ENCODE measurements around the gene TRIL. TPM values are rescaled to one million over a fixed set of nuclear protein-coding genes. Genes with fewer than 3 reads are reported as not detected.

The TRIL gene
- total RNA-seq, 6 experiments from 2014 or later, result 0.07 to 0.08 TPM; not detected in 4

GRCh38 chr7:28955356-28955717 is 2.8 kb downstream of the TRIL start:
- no peaks in the 10 kb centered on the region for H3K9me3 Mint-ChIP-seq
- TF ChIP-seq, protein P1, sequence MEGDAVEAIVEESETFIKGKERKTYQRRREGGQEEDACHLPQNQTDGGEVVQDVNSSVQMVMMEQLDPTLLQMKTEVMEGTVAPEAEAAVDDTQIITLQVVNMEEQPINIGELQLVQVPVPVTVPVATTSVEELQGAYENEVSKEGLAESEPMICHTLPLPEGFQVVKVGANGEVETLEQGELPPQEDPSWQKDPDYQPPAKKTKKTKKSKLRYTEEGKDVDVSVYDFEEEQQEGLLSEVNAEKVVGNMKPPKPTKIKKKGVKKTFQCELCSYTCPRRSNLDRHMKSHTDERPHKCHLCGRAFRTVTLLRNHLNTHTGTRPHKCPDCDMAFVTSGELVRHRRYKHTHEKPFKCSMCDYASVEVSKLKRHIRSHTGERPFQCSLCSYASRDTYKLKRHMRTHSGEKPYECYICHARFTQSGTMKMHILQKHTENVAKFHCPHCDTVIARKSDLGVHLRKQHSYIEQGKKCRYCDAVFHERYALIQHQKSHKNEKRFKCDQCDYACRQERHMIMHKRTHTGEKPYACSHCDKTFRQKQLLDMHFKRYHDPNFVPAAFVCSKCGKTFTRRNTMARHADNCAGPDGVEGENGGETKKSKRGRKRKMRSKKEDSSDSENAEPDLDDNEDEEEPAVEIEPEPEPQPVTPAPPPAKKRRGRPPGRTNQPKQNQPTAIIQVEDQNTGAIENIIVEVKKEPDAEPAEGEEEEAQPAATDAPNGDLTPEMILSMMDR (IDR thresholded peaks at IDR 0.05), result no peak
- H3K4me1 Mint-ChIP-seq (ENCODE audit: low read depth), result no peaks in the 10 kb centered on the region
- no peak overlapping the region for H3K4me3 Mint-ChIP-seq
- H3K36me3 Mint-ChIP-seq (ENCODE audit: low read depth), result no peaks in the 10 kb centered on the region; the same call in 1 of the 2 replicates
- H3K27me3 Mint-ChIP-seq (ENCODE audit: insufficient read depth), result peaks cover 30% of the 10 kb centered on the region
- DNase-seq, result no peak
- no peak overlapping the region for H3K27ac Mint-ChIP-seq

DNA sequence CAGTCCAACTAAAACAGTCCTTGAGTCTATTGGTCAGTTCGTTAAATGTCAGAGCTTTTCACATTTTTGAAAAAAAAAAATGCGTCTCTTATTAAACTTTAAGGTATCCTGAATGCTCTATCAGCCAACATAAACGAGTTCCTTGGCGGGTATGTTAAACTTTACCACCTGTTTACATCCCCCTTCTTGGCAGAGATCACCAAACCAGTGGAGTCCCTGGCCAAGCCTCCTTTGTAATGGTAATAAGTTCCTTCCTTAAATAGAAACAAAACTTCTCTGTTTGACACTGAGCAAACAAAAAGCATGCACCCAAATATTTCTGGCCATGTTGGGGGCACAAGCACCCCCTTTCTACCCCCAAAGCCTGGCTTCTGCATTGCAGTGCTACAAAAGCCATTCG is 3.2 kb downstream of the TRIL start:
- Mint-ChIP-seq H3K4me3 (no peak overlapping the region), H3K36me3 (ENCODE audit: low read depth) (no peaks in the 10 kb centered on the region; the same call in 1 of the 2 replicates), H3K27me3 (ENCODE audit: insufficient read depth) (peaks cover 27% of the 10 kb centered on the region), H3K4me1 (ENCODE audit: low read depth) (peaks cover under 1% of the 10 kb centered on the region; the same call in 1 of the 2 replicates), H3K9me3 (no peaks in the 10 kb centered on the region), H3K27ac (no peak overlapping the region)
- TF ChIP-seq, protein P1 (IDR thresholded peaks at IDR 0.05), result no peak
- no peak for DNase-seq

- DNase-seq, result no peak
- H3K36me3 Mint-ChIP-seq (ENCODE audit: low read depth), result no peaks in the 10 kb centered on the region; the same call in 1 of the 2 replicates
- H3K9me3 Mint-ChIP-seq, result no peaks in the 10 kb centered on the region
- H3K4me3 Mint-ChIP-seq, result no peak overlapping the region
- peaks cover 28% of the 10 kb centered on the region for H3K27me3 Mint-ChIP-seq (ENCODE audit: insufficient read depth)
- H3K27ac Mint-ChIP-seq, result no peak overlapping the region
- peaks cover 5% of the 10 kb centered on the region; the same call in 1 of the 2 replicates for H3K4me1 Mint-ChIP-seq (ENCODE audit: low read depth)
- TF ChIP-seq, protein P1 (IDR thresholded peaks at IDR 0.05), result no peak
Measured at GRCh38 chr7:28954471-28954870, 3.7 kb downstream of the TRIL start.

- Mint-ChIP-seq H3K4me1 (ENCODE audit: low read depth) (peaks cover 6% of the 10 kb centered on the region; the same call in 1 of the 2 replicates), H3K4me3 (no peak overlapping the region), H3K27ac (no peak overlapping the region), H3K27me3 (ENCODE audit: insufficient read depth) (peaks cover 22% of the 10 kb centered on the region), H3K36me3 (ENCODE audit: low read depth) (no peaks in the 10 kb centered on the region; the same call in 1 of the 2 replicates), H3K9me3 (no peaks in the 10 kb centered on the region)
- TF ChIP-seq, protein P1 (IDR thresholded peaks at IDR 0.05), result no peak
- DNase-seq, result no peak
Measured at GRCh38 chr7:28953633-28954032, 4.5 kb downstream of the TRIL start.

- no peak overlapping the region for H3K27ac Mint-ChIP-seq
- no peaks in the 10 kb centered on the region for H3K9me3 Mint-ChIP-seq
- peaks cover 7% of the 10 kb centered on the region for H3K27me3 Mint-ChIP-seq (ENCODE audit: insufficient read depth)
- H3K4me1 Mint-ChIP-seq (ENCODE audit: low read depth), result no peaks in the 10 kb centered on the region
- TF ChIP-seq, protein P1 (IDR thresholded peaks at IDR 0.05), result no peak
- no peak overlapping the region for H3K4me3 Mint-ChIP-seq
- DNase-seq, result no peak
- H3K36me3 Mint-ChIP-seq (ENCODE audit: low read depth), result no peaks in the 10 kb centered on the region
Measured at GRCh38 chr7:28942168-28942567, 16.0 kb downstream of the TRIL start.

GRCh38 chr7:28941633-28942032 is 16.5 kb downstream of the TRIL start:
- no peaks in the 10 kb centered on the region for H3K9me3 Mint-ChIP-seq
- peaks cover 7% of the 10 kb centered on the region for H3K27me3 Mint-ChIP-seq (ENCODE audit: insufficient read depth)
- H3K4me3 Mint-ChIP-seq, result no peak overlapping the region
- TF ChIP-seq, protein P1 (IDR thresholded peaks at IDR 0.05), result no peak
- no peaks in the 10 kb centered on the region for H3K4me1 Mint-ChIP-seq (ENCODE audit: low read depth)
- no peaks in the 10 kb centered on the region for H3K36me3 Mint-ChIP-seq (ENCODE audit: low read depth)
- DNase-seq, result no peak
- no peak overlapping the region for H3K27ac Mint-ChIP-seq

Measured in HFFc6 (cell line).